Measurements from ENCODE around the gene ARFGAP3. TPM values are rescaled to one million over a fixed set of nuclear protein-coding genes. Genes with fewer than 3 reads are reported as not detected.
"Not testable (repeated sequence)": the region's sequence is repeated elsewhere in the genome, so short reads cannot be mapped to it uniquely, and the experiment has no call there.

ARFGAP3 gene
- total RNA-seq, 1 donor from 2014 or later, result 48.9 TPM

DNA sequence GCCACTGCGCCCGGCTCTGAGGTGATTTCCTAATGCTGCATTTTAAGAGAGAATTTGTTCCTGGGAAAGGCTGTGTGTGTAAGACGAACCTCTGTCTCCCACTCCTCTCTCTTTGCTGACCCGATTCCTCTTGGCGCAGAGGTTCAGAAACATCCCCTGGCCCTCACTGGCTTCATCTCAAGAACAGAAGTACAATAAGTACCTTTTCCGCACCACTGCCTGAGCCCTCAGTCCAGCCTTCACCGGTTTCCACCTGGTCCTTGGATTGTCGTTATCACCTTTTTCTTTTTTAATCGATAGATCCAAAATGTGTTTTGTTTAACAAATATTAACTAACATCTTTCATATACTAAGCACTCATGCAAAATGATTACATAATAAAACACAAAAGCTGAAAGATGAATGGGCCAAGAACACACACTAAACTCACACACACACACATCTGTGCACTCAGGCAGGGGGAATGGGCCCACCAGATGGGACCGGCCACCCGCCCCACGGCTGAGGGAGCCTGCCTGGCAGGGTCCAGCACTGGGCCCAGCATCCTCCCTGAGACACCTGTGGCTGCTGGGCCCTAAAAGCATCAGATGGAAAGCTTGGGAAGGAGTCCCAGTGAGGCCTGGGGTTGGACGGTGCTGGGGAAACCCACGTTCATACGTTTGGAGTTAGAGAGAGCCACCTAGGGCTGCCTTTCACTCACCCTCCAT lies 86.0 kb downstream of the ARFGAP3 start:
- DNase-seq (ENCODE audit: extremely low read depth, low read depth, low spot score), result no peak

DNA sequence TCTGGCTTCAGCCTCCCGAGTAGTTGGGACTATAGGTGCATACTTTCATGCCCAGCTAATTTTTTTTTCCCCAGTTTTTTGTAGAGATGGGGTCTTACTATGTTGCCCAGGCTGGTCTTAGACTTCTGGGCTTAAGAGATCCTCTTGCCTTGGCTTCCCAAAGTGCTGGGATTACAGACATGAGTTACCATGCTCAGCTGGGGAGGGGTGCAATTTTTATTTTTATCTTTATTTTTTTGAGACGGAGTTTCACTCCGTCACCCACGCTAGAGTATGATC lies 86.7 kb downstream of the ARFGAP3 start:
- DNase-seq (ENCODE audit: extremely low read depth, low read depth, low spot score), result no peak

DNA sequence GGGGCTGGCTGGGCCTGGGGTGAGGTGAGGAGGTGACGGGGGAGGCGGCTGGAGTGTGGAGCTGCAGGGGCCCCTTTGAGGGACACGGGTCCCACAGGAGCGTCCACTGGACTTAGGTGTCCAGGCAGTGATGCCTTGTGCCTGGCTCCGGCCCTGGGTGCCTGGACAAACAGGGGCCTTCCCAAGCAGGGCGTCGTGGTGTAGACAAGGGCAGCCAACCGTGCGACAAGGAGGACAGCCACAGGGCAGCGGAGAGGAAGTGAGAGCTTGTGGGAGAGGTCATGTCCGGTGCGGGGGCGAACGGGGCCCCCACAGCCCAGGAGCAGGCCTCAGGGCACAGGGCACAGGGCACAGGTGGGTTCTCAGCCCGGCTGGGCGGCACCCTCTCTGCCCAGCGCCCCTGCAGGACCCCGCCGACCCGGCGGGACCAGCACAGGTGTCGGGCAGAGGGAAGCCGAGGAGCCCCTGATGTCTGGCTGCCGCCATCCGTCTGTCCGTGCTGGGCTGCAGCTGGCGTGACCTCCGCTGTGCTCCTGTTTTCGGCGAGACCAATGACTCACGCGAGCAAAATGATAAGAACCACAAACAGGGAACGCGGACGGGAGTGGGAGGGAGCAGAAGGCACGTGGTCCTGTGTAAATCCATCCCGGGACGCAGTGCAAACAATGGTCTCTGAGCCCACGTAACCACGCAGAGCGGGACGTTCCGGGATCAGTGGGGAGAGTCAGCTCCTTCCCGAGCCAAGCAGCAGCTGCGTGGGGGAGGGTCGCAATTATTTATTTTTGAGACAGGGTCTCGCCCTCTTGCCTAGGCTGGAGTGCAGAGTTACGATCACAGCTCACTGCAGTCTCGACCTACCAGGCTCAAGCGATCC lies 87.3 kb downstream of the ARFGAP3 start:
- no peak for DNase-seq (ENCODE audit: extremely low read depth, low read depth, low spot score)

GRCh38 chr22:42769238-42769573 lies 87.9 kb downstream of the ARFGAP3 start:
- no peak for DNase-seq (ENCODE audit: extremely low read depth, low read depth, low spot score)

- no peak for DNase-seq (ENCODE audit: extremely low read depth, low read depth, low spot score)
These were observed 88.6 kb downstream of the ARFGAP3 start for GRCh38 chr22:42768385-42769035.

GRCh38 chr22:42766860-42767259 lies 90.2 kb downstream of the ARFGAP3 start:
- no peak for DNase-seq (ENCODE audit: extremely low read depth, low read depth, low spot score)

DNA sequence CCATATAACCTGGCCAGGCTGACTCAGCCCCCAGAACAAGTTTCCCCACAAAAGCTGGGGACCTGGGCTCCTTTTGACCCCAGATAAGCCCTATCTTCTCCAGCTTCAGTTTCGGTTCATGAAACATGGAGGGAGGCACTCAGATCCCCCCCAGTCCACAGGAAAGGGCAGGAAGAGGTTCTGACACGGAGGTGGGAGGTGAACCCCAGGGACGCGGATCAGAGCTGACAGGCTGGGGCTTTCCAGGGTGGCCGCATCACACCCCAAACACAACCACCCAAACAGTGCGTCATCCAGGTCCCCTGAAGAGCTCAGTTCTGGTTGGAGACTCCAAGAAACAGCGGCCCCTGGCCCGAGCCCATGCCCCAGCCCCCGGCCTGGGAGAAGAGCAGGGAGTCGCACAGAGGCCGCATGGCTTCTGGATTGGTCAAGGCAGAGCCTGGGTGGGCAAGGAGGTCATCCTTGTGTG lies 92.1 kb downstream of the ARFGAP3 start:
- no peak for DNase-seq (ENCODE audit: extremely low read depth, low read depth, low spot score)

- no peak for DNase-seq (ENCODE audit: extremely low read depth, low read depth, low spot score)
These were observed 93.0 kb downstream of the ARFGAP3 start for GRCh38 chr22:42763965-42764480.

DNA sequence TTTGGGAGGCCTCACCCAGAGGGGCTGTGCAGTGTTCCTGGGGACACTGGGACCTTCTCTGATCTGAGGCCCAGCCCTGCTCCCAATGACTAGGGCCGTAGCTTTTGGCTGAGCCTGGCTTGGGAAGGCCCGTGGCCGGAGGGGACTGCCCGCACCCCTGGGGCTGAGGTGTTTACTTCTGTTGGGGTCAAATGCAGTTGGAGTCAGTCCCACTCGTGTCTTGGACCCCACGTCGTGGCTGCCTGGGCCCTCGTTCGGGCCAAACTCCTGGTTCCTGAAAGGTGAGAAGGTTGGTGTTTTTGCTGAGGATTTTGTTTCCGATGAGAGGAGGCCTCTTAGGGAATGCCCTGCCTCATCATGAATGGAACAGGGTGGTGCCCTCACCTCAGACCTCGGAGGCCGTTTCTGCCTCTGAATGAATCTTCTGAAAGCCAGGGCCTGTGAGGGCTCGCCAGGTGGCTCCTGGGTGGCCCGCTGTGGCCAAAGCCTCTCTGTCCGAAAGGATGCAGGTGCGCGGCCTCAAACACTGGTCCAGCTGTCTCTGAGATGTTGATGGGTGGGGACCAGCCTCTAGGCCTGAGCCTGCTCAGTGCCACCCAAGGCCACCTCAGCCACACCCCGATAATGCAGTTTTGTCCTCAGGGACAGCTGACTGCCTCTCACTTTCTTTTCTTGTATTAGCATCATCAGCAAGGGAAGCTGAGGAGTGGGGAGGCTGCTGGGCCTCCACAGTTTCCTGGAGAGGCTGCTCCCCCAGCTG lies 96.1 kb downstream of the ARFGAP3 start:
- DNase-seq (ENCODE audit: extremely low read depth, low read depth, low spot score), result no peak

DNA sequence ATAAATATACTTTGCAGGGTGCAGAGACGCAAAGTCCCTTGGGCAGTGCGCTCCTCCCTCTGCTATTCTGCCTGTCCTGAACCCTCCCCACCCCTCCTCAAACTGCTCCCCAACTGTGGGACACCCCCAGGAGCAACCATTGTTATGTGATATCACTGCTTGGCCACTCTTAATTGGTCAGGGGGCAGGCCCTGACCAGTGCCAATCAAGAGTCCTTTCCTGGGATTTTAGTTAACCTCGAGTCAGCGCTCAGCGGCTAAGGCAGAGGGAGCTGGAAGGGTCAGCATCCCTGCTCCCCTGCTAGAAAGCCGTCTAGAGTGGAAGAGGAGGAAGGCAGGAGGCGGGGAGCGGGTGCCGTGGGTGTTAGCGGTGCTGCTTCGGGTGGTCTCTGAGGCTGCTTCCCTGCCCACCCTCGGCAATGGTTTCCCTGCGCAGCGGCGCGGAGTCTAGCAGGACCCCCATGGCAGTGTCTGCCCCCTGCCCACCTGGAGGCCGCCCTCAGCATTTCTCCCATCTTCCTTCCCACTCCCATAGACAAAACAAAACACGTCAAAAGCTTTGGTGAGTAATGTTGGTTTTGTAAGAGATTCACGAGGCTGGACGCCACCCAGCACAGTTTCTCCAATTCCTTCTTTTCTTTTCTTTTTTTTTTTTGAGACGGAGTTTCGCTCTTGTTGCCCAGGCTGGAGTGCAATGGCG lies 98.0 kb downstream of the ARFGAP3 start:
- no peak for DNase-seq (ENCODE audit: extremely low read depth, low read depth, low spot score)

DNA sequence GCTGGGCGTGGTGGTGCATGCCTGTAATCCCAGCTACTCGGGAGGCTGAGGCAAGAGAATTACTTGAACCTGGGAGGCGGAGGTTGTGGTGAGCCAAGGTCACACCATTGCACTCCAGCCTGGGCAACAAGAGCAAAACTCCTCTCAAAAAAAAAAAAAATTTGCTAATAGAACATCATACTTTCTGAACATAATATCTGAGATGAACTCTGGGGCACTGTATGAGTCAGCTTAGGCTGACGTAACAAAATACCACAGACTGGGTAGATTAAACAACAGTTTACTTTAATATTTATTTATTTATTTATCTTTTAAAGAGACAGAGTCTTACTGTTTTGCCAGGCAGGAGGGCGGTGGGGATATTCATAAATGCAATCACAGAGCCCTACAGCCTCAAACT lies 101.5 kb downstream of the ARFGAP3 start:
- not testable (repeated sequence) for DNase-seq (ENCODE audit: extremely low read depth, low read depth, low spot score)

DNA sequence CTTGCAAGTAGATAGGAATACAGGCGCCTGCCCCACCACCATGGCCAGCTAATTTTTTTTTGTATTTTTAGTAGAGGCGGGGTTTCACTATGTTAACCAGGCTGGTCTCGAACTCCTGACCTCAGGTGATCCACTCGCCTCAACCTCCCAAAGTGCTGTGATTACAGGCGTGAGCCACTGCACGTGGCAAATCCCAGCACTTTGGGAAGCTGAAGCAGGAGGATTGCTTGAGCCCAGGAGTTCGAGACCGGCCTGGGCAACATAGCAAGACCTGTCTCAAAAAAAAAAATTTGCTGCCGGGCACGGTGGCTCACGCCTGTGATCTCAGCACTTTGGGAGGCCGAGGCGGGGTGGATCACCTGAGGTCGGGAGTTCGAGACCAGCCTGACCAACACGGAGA lies 102.0 kb downstream of the ARFGAP3 start:
- not testable (repeated sequence) for DNase-seq (ENCODE audit: extremely low read depth, low read depth, low spot score)

DNA sequence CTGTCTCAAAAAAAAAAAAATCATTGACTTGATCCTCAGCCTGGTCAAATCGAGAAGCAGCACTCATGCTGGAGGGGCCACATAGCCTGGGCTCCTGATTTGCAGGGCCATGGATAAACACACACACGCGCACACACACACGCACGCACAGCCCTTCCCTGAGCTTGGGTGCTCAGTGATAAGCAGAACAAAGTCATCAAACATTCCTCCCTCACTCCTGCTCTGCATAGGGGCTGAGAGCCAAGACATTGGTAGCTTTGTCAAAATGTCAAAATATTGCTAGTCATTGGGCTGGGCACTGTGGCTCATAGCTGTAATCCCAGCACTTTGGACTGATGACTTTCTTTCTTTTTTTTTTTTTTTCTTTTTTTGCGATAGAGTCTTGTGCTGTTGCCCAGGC lies 102.4 kb downstream of the ARFGAP3 start:
- DNase-seq (ENCODE audit: extremely low read depth, low read depth, low spot score), result no peak

GRCh38 chr22:42752912-42753311 lies 104.2 kb downstream of the ARFGAP3 start:
- DNase-seq (ENCODE audit: extremely low read depth, low read depth, low spot score), result no peak

- DNase-seq (ENCODE audit: extremely low read depth, low read depth, low spot score), result no peak
These were observed 104.8 kb downstream of the ARFGAP3 start for GRCh38 chr22:42752230-42752746.

- not testable (repeated sequence) for DNase-seq (ENCODE audit: extremely low read depth, low read depth, low spot score)
These were observed 106.7 kb downstream of the ARFGAP3 start for GRCh38 chr22:42750421-42750820.

GRCh38 chr22:42747701-42748513 lies 109.2 kb downstream of the ARFGAP3 start:
- DNase-seq (ENCODE audit: extremely low read depth, low read depth, low spot score), result no peak
